Progenitor cell of endocrine pancreas (in vitro differentiated cells): ENCODE measurements around the gene GCN1. TPM values are rescaled to one million over a fixed set of nuclear protein-coding genes. Genes with fewer than 3 reads are reported as not detected.
"Not testable (repeated sequence)": the region's sequence is repeated elsewhere in the genome, so short reads cannot be mapped to it uniquely, and the experiment has no call there.

ENCODE experiments used
- DNase-seq: peaks from one replicate; pipeline ENCODE4 v3.0.0; 2021; ENCODE audit warnings: low spot score; ENCODE audit not compliant: unreplicated experiment
- H3K27ac Mint-ChIP-seq: 2 replicates; pipeline ENCODE4 v1.8.0; 2021; ENCODE audit warnings: mild to moderate bottlenecking, moderate library complexity, mixed read lengths
- H3K27me3 Mint-ChIP-seq: 2 replicates; pipeline ENCODE4 v1.8.0; 2021; ENCODE audit warnings: mixed read lengths
- H3K36me3 Mint-ChIP-seq: 2 replicates; pipeline ENCODE4 v1.8.0; 2022; ENCODE audit warnings: mixed read lengths; ENCODE audit not compliant: insufficient read depth
- H3K4me1 Mint-ChIP-seq: 2 replicates; pipeline ENCODE4 v1.8.0; 2021; ENCODE audit warnings: low read depth, mixed read lengths
- H3K4me3 Mint-ChIP-seq: 2 replicates; pipeline ENCODE4 v1.8.0; 2021; ENCODE audit warnings: low read depth, mild to moderate bottlenecking, moderate library complexity, mixed read lengths
- H3K9me3 Mint-ChIP-seq: 2 replicates; pipeline ENCODE4 v1.8.0; 2021; ENCODE audit warnings: low read depth, mixed read lengths
- total RNA-seq: library from RNA; stranded (reverse); gene quantifications from 2 replicates; pipeline ENCODE4 v1.2.1, GENCODE V29; 2021
- TF ChIP-seq, protein P1 (sequence below): fragments of 200-600 bp; sonication (generic); IDR thresholded peaks from one replicate; pipeline ENCODE4 v1.5.0; 2021; ENCODE audit warnings: antibody characterized with exemption, mild to moderate bottlenecking; ENCODE audit not compliant: unreplicated experiment

GCN1 gene
- total RNA-seq, 1 donor from 2014 or later: 117 TPM

DNA sequence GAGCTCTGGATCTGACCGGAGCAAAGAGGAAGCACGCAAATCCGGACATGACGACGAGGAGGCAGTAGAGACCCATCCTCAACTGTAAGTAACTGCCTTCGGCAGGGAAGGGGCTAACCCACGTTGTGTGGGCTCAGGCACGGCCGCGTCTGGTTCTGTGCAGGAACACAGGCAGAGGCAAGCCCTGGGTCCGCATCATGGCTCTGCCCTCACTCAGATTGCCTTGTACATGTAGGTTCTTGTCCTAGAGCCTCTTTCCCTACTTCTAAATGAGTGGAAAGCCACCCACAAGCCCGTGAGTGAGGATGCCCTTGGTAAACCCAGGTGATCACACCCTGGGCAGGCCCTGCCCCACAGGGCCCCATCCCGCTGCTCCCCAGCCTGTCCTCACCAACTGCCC, 15.3 kb upstream of the GCN1 start:
- no peak for DNase-seq
- H3K27me3 Mint-ChIP-seq: no peaks in the 10 kb centered on the region
- no peak overlapping the region for H3K4me3 Mint-ChIP-seq
- peaks cover 17% of the 10 kb centered on the region for H3K36me3 Mint-ChIP-seq
- no peak overlapping the region for H3K27ac Mint-ChIP-seq
- TF ChIP-seq, protein P1, sequence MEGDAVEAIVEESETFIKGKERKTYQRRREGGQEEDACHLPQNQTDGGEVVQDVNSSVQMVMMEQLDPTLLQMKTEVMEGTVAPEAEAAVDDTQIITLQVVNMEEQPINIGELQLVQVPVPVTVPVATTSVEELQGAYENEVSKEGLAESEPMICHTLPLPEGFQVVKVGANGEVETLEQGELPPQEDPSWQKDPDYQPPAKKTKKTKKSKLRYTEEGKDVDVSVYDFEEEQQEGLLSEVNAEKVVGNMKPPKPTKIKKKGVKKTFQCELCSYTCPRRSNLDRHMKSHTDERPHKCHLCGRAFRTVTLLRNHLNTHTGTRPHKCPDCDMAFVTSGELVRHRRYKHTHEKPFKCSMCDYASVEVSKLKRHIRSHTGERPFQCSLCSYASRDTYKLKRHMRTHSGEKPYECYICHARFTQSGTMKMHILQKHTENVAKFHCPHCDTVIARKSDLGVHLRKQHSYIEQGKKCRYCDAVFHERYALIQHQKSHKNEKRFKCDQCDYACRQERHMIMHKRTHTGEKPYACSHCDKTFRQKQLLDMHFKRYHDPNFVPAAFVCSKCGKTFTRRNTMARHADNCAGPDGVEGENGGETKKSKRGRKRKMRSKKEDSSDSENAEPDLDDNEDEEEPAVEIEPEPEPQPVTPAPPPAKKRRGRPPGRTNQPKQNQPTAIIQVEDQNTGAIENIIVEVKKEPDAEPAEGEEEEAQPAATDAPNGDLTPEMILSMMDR: no peak
- no peaks in the 10 kb centered on the region for H3K4me1 Mint-ChIP-seq
- peaks cover 3% of the 10 kb centered on the region for H3K9me3 Mint-ChIP-seq

DNA sequence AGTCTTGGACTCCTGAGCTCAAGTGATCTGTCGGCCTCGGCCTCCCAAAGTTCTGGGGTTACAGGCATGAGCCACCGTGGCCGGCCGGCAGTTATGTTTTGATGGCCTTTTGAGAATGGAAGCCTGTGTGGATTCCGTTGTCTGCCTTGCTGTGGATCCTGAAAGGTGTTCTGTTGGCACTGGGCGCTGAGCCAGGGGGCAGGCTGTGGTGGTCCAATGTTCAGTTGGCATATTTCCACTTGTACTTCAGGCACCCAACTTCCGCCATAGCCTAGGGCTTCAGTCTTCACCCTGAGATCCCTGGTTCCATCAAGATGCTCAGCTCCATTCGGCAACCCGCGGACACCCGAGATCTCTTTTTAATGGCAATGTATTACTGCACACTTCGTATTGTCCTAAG, 12.7 kb upstream of the GCN1 start:
- no peak for DNase-seq
- peaks cover 17% of the 10 kb centered on the region for H3K36me3 Mint-ChIP-seq
- no peaks in the 10 kb centered on the region for H3K27me3 Mint-ChIP-seq
- TF ChIP-seq, protein P1: no peak
- H3K4me3 Mint-ChIP-seq: no peak overlapping the region
- H3K27ac Mint-ChIP-seq: no peak overlapping the region
- H3K9me3 Mint-ChIP-seq: peaks cover 3% of the 10 kb centered on the region
- H3K4me1 Mint-ChIP-seq: no peaks in the 10 kb centered on the region

GRCh38 chr12:120206781-120207180, 12.3 kb upstream of the GCN1 start:
- not testable (repeated sequence) for H3K4me3 Mint-ChIP-seq, H3K27ac Mint-ChIP-seq, H3K4me1 Mint-ChIP-seq, DNase-seq, H3K9me3 Mint-ChIP-seq, H3K27me3 Mint-ChIP-seq
- H3K36me3 Mint-ChIP-seq: peaks cover 15% of the 10 kb centered on the region

DNA sequence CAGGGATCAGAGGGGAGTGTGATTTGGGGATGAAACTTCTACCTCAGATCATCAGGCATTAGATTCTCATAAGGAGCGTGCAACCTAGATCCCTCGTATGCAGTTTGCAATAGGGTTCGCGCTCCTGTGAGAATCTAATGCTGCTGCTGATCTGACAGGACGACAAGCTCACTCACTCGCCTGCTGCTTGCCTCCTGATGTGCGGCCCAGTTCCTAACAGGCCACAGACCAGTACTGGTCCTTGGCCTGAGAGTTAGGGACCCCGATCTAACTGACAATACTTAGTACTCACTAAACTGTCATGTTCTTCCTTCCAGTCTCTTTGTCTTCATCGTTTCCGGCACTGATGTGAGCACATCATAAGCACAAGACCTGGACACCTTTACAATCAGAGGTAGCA, 11.7 kb upstream of the GCN1 start:
- TF ChIP-seq, protein P1: no peak
- Mint-ChIP-seq H3K4me1 (no peaks in the 10 kb centered on the region), H3K9me3 (peaks cover 3% of the 10 kb centered on the region), H3K27me3 (no peaks in the 10 kb centered on the region), H3K4me3 (no peak overlapping the region), H3K36me3 (peaks cover 12% of the 10 kb centered on the region), H3K27ac (no peak overlapping the region)
- no peak for DNase-seq

DNA sequence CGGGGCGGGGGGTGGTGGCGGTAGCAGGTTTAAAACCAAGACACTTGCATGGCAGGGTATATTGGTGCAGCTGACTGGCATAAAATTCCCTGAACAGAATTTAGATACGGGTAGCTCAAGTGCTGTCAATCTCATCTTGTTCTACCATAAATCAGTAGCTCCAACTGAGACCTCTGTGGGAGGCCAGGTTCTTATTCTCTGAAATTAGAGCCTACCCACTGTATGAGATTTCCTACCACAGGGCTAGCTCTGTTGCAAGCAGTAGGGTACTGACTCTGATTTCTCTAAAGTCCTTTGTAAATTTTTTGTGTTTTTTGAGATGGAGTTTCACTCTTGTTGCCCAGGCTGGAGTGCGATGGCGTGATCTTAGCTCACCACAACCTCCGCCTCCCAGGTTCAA, 9.7 kb upstream of the GCN1 start:
- Mint-ChIP-seq H3K27me3 (no peaks in the 10 kb centered on the region), H3K9me3 (peaks cover 3% of the 10 kb centered on the region), H3K27ac (no peak overlapping the region), H3K4me3 (no peak overlapping the region), H3K4me1 (peaks cover 9% of the 10 kb centered on the region), H3K36me3 (peaks cover 12% of the 10 kb centered on the region)
- no peak for DNase-seq
- TF ChIP-seq, protein P1: no peak

- peaks cover 15% of the 10 kb centered on the region for H3K4me1 Mint-ChIP-seq
- no peaks in the 10 kb centered on the region for H3K27me3 Mint-ChIP-seq
- peak overlapping the region; percentile 91 for H3K4me3 Mint-ChIP-seq
- H3K27ac Mint-ChIP-seq: peak overlapping the region; percentile 98
- H3K36me3 Mint-ChIP-seq: peaks cover 13% of the 10 kb centered on the region
- DNase-seq: no peak
- no peaks in the 10 kb centered on the region for H3K9me3 Mint-ChIP-seq
- TF ChIP-seq, protein P1: no peak
These were observed 5.9 kb upstream of the GCN1 start for GRCh38 chr12:120200364-120200800.
